SK-N-SH treated with all-trans-retinoic acid at 6 μM for 48 hours (cell line): ENCODE data around the gene MATR3.

Experiments
- ATAC-seq: fragments of 200-7000 bp; cut with Tn5 transposase; 3 replicates; pipeline ENCODE4 v1.9.1; 2020; ENCODE audit warnings: mild to moderate bottlenecking, moderate library complexity
- ARNTL ChIP-seq: fragments of 450-650 bp; formaldehyde crosslinking; IDR thresholded peaks from 2 replicates; pipeline ENCODE4 v1.5.0; 2020; ENCODE audit warnings: low read depth, mild to moderate bottlenecking, moderate library complexity, borderline replicate concordance
- BACH2 ChIP-seq: fragments of 250-450 bp; sonication (Bioruptor Pico); IDR thresholded peaks from 2 replicates; pipeline ENCODE4 v1.9.0; 2021; ENCODE audit warnings: mild to moderate bottlenecking, borderline replicate concordance
- CSDC2 ChIP-seq: fragments of 250-450 bp; sonication (Bioruptor Pico); IDR thresholded peaks from 2 replicates; pipeline ENCODE4 v1.5.0; 2020; ENCODE audit warnings: mild to moderate bottlenecking, moderate library complexity
- ESRRG ChIP-seq: fragments of 250-450 bp; sonication (Bioruptor Pico); IDR thresholded peaks from 2 replicates; pipeline ENCODE4 v1.6.1; 2021; ENCODE audit warnings: mild to moderate bottlenecking
- GLIS3 ChIP-seq: fragments of 250-450 bp; sonication (Bioruptor Pico); IDR thresholded peaks from 2 replicates; pipeline ENCODE4 v1.5.0; 2020; ENCODE audit warnings: mild to moderate bottlenecking, moderate library complexity
- PPARA ChIP-seq: fragments of 250-450 bp; sonication (Bioruptor Pico); IDR thresholded peaks from 2 replicates; pipeline ENCODE4 v1.5.0; 2020; ENCODE audit warnings: mild to moderate bottlenecking, borderline replicate concordance
- RARB ChIP-seq: fragments of 250-450 bp; sonication (Bioruptor Pico); IDR thresholded peaks from 2 replicates; pipeline ENCODE4 v1.8.0; 2021; ENCODE audit warnings: mild to moderate bottlenecking, moderate library complexity
- SNAI2 ChIP-seq: fragments of 250-450 bp; sonication (Bioruptor Pico); IDR thresholded peaks from 2 replicates; pipeline ENCODE4 v1.5.0; 2020; ENCODE audit warnings: mild to moderate bottlenecking, moderate library complexity
- TCF4 ChIP-seq: fragments of 250-450 bp; sonication (Bioruptor Pico); IDR thresholded peaks from 2 replicates; pipeline ENCODE4 v1.8.0; 2021; ENCODE audit warnings: mild to moderate bottlenecking, moderate library complexity, borderline replicate concordance
- TOX ChIP-seq: fragments of 250-450 bp; sonication (Bioruptor Pico); IDR thresholded peaks from 2 replicates; pipeline ENCODE4 v1.8.0; 2021; ENCODE audit warnings: mild to moderate bottlenecking, moderate library complexity, borderline replicate concordance
- ZC3H10 ChIP-seq: fragments of 250-450 bp; sonication (Bioruptor Pico); IDR thresholded peaks from 2 replicates; pipeline ENCODE4 v1.5.1; 2021; ENCODE audit warnings: mild to moderate bottlenecking, moderate library complexity
- ZFP3 ChIP-seq: fragments of 250-450 bp; sonication (Bioruptor Pico); IDR thresholded peaks from 2 replicates; pipeline ENCODE4 v1.5.0; 2020; ENCODE audit warnings: mild to moderate bottlenecking, moderate library complexity
- ZNF565 ChIP-seq: fragments of 450-650 bp; formaldehyde crosslinking; conservative IDR thresholded peaks from 2 replicates; pipeline ENCODE4 v1.5.0; 2020; ENCODE audit warnings: low read depth, mild to moderate bottlenecking, moderate library complexity
- ZNF70 ChIP-seq: fragments of 450-650 bp; formaldehyde crosslinking; IDR thresholded peaks from 2 replicates; pipeline ENCODE4 v1.5.0; 2020; ENCODE audit warnings: mild to moderate bottlenecking, moderate library complexity
- ZNF8 ChIP-seq: fragments of 450-650 bp; formaldehyde crosslinking; IDR thresholded peaks from 2 replicates; pipeline ENCODE4 v1.5.0; 2020; ENCODE audit warnings: mild to moderate bottlenecking, moderate library complexity
- TF ChIP-seq, protein P1 (sequence below): fragments of 250-450 bp; sonication (Bioruptor Pico); IDR thresholded peaks from 2 replicates; pipeline ENCODE4 v1.5.1; 2021; ENCODE audit warnings: mild to moderate bottlenecking, moderate library complexity
- TF ChIP-seq, protein P2 (sequence below): fragments of 250-450 bp; sonication (Bioruptor Pico); IDR thresholded peaks from 2 replicates; pipeline ENCODE4 v1.8.0; 2020; ENCODE audit warnings: mild to moderate bottlenecking, moderate library complexity, borderline replicate concordance
- TF ChIP-seq, protein P3 (sequence below): fragments of 250-450 bp; sonication (Bioruptor Pico); IDR thresholded peaks from 2 replicates; pipeline ENCODE4 v1.8.0; 2021; ENCODE audit warnings: low read depth, mild to moderate bottlenecking, moderate library complexity, borderline replicate concordance
- TF ChIP-seq, protein P4 (sequence below): fragments of 250-450 bp; sonication (Bioruptor Pico); IDR thresholded peaks from 2 replicates; pipeline ENCODE4 v1.5.1; 2020; ENCODE audit warnings: low read depth, mild to moderate bottlenecking, moderate library complexity
- TF ChIP-seq, protein P5 (sequence below): fragments of 250-450 bp; sonication (Bioruptor Pico); IDR thresholded peaks from 2 replicates; pipeline ENCODE4 v1.5.0; 2020; ENCODE audit warnings: mild to moderate bottlenecking, moderate library complexity

The MATR3 gene

DNA sequence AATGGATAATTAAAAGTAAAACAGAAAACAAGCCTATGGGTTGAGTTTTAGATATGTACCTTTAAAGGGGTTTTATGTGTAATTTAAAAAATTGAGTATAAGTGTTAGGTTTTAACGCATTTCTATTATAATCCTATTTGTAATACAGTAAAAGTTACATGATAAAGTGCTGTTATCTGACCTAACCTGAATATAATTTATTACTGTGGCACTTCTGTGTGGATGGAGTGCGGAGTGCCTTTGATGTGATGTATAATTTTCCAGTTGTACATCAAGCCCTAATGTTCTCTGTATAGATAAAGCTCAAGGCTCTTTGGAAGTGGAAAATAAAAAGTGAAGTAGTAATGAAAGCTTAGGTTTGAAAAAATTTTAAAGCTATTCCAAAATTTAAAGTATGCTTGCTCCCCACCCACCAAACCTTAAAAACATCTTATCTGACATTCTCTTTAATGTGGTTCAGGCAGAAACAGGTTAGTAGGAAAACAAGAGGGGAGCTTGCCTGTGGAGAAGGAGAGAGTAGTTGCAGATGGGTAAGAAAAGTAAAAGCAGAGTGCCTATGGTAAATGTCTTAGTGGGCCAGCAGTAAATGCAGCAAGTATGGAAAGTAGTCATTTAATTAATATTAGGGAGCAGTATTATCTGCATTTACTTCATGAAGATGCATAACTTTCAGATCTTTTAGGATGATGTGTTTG, 4.0 kb downstream of the MATR3 start:
- no peak for ATAC-seq

DNA sequence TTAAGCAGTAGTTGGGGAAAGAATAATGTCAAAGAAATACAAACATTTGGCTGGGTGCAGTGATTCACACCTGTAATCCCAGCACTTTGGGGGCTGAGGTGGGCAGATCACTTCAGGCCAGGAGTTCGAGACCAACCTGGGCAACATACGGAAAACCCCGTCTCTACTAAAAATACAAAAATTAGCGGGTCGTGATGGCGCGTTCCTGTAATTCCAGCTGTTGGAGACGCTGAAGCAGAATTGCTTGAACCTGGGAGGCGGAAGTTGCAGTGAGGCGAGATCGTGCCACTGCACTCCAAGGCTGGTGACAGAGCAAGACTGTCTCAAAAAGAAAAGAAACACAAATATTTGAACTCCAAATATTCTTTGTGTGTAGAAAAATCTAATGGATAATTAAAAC, 4.7 kb downstream of the MATR3 start:
- TF ChIP-seq ZNF8 (CRISPR knock-in tag) (no peak), ZNF70 (no peak), ZFP3 (CRISPR knock-in tag) (no peak), ARNTL (no peak), SNAI2 (CRISPR knock-in tag) (no peak), BACH2 (CRISPR knock-in tag) (no peak), PPARA (CRISPR knock-in tag) (no peak), ZNF565 (no peak), GLIS3 (CRISPR knock-in tag) (no peak), ZC3H10 (CRISPR knock-in tag) (no peak)
- TF ChIP-seq, protein P1, sequence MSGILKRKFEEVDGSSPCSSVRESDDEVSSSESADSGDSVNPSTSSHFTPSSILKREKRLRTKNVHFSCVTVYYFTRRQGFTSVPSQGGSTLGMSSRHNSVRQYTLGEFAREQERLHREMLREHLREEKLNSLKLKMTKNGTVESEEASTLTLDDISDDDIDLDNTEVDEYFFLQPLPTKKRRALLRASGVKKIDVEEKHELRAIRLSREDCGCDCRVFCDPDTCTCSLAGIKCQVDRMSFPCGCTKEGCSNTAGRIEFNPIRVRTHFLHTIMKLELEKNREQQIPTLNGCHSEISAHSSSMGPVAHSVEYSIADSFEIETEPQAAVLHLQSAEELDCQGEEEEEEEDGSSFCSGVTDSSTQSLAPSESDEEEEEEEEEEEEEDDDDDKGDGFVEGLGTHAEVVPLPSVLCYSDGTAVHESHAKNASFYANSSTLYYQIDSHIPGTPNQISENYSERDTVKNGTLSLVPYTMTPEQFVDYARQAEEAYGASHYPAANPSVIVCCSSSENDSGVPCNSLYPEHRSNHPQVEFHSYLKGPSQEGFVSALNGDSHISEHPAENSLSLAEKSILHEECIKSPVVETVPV = no peak
- TF ChIP-seq, protein P2, sequence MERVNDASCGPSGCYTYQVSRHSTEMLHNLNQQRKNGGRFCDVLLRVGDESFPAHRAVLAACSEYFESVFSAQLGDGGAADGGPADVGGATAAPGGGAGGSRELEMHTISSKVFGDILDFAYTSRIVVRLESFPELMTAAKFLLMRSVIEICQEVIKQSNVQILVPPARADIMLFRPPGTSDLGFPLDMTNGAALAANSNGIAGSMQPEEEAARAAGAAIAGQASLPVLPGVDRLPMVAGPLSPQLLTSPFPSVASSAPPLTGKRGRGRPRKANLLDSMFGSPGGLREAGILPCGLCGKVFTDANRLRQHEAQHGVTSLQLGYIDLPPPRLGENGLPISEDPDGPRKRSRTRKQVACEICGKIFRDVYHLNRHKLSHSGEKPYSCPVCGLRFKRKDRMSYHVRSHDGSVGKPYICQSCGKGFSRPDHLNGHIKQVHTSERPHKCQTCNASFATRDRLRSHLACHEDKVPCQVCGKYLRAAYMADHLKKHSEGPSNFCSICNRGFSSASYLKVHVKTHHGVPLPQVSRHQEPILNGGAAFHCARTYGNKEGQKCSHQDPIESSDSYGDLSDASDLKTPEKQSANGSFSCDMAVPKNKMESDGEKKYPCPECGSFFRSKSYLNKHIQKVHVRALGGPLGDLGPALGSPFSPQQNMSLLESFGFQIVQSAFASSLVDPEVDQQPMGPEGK (CRISPR knock-in tag) = no peak
- TF ChIP-seq, protein P3, sequence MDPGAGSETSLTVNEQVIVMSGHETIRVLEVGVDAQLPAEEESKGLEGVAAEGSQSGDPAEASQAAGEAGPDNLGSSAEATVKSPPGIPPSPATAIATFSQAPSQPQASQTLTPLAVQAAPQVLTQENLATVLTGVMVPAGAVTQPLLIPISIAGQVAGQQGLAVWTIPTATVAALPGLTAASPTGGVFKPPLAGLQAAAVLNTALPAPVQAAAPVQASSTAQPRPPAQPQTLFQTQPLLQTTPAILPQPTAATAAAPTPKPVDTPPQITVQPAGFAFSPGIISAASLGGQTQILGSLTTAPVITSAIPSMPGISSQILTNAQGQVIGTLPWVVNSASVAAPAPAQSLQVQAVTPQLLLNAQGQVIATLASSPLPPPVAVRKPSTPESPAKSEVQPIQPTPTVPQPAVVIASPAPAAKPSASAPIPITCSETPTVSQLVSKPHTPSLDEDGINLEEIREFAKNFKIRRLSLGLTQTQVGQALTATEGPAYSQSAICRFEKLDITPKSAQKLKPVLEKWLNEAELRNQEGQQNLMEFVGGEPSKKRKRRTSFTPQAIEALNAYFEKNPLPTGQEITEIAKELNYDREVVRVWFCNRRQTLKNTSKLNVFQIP (CRISPR knock-in tag) = no peak
- TF ChIP-seq, protein P4, sequence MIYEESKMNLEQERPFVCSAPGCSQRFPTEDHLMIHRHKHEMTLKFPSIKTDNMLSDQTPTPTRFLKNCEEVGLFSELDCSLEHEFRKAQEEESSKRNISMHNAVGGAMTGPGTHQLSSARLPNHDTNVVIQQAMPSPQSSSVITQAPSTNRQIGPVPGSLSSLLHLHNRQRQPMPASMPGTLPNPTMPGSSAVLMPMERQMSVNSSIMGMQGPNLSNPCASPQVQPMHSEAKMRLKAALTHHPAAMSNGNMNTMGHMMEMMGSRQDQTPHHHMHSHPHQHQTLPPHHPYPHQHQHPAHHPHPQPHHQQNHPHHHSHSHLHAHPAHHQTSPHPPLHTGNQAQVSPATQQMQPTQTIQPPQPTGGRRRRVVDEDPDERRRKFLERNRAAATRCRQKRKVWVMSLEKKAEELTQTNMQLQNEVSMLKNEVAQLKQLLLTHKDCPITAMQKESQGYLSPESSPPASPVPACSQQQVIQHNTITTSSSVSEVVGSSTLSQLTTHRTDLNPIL (CRISPR knock-in tag) = no peak
- TF ChIP-seq, protein P5, sequence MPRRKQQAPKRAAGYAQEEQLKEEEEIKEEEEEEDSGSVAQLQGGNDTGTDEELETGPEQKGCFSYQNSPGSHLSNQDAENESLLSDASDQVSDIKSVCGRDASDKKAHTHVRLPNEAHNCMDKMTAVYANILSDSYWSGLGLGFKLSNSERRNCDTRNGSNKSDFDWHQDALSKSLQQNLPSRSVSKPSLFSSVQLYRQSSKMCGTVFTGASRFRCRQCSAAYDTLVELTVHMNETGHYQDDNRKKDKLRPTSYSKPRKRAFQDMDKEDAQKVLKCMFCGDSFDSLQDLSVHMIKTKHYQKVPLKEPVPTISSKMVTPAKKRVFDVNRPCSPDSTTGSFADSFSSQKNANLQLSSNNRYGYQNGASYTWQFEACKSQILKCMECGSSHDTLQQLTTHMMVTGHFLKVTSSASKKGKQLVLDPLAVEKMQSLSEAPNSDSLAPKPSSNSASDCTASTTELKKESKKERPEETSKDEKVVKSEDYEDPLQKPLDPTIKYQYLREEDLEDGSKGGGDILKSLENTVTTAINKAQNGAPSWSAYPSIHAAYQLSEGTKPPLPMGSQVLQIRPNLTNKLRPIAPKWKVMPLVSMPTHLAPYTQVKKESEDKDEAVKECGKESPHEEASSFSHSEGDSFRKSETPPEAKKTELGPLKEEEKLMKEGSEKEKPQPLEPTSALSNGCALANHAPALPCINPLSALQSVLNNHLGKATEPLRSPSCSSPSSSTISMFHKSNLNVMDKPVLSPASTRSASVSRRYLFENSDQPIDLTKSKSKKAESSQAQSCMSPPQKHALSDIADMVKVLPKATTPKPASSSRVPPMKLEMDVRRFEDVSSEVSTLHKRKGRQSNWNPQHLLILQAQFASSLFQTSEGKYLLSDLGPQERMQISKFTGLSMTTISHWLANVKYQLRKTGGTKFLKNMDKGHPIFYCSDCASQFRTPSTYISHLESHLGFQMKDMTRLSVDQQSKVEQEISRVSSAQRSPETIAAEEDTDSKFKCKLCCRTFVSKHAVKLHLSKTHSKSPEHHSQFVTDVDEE (CRISPR knock-in tag) = no peak
- ATAC-seq = no peak

More for the DNA sequence above, 4.0 kb downstream of the MATR3 start:
- no peak for TF ChIP-seq CSDC2 (CRISPR knock-in tag)
- TF ChIP-seq ESRRG (CRISPR knock-in tag) = no peak
- TF ChIP-seq ZFP3 (CRISPR knock-in tag) = no peak
- TF ChIP-seq TOX (CRISPR knock-in tag) = no peak

DNA sequence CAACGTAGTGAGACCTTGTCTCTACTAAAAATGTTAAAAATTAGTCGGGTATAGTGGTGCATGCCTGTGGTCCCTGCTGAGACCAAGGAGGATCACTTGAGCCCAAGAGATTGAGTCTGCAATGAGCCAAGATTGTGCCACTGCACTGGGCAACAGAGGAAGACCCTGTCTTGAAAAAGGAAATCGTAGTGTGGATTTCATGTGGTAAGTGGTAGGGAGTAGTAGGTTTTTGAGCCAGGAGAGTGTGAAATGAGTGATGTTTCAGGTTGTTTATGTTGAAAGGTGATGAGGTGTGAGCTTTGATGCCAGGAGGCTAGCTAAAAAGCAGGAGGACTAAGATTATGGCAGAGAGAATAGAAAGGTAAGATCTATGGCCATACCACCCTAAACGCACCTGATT, 5.9 kb downstream of the MATR3 start:
- no peak for ATAC-seq
- no peak for TF ChIP-seq TCF4 (CRISPR knock-in tag)

DNA sequence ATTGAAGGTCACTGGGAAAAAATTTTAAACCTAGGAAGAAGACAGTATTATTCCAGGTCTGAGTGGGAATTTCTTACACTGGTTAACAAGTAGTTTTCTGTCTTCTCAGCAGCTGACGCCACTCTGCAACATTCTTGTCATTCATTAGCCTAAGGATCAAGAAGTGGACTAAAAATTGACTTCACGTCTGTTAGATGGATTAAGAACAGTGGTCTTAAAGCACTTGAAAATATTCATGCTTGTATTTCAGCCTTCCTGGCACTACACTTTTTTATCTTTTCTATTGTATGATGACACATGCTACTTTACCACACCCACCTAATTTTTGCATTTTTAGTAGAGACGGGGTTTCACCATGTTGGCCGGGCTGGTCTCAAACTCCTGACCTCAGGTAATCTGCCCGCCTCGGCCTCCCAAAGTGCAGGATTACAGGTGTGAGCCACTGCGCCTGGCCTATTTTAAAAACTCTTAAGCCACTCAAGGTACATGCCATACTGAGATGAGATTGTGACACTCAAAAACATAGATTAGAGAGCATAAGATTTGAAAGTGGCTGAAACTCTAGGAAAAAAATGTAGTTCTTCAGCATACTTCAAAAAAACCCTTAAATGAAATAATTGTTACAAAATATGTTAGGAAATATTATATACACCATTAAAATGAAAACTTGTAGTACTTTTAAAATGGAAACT, 8.4 kb downstream of the MATR3 start:
- no peak for ATAC-seq
- TF ChIP-seq RARB (CRISPR knock-in tag) (no peak), PPARA (CRISPR knock-in tag) (no peak), ZNF565 (no peak), ESRRG (CRISPR knock-in tag) (no peak), ZNF8 (CRISPR knock-in tag) (no peak), CSDC2 (CRISPR knock-in tag) (no peak), SNAI2 (CRISPR knock-in tag) (no peak), ZC3H10 (CRISPR knock-in tag) (no peak)
- TF ChIP-seq, protein P3 (CRISPR knock-in tag) = no peak
- TF ChIP-seq, protein P4 (CRISPR knock-in tag) = no peak
